ENCODE data around the gene MRPL38.

DNA sequence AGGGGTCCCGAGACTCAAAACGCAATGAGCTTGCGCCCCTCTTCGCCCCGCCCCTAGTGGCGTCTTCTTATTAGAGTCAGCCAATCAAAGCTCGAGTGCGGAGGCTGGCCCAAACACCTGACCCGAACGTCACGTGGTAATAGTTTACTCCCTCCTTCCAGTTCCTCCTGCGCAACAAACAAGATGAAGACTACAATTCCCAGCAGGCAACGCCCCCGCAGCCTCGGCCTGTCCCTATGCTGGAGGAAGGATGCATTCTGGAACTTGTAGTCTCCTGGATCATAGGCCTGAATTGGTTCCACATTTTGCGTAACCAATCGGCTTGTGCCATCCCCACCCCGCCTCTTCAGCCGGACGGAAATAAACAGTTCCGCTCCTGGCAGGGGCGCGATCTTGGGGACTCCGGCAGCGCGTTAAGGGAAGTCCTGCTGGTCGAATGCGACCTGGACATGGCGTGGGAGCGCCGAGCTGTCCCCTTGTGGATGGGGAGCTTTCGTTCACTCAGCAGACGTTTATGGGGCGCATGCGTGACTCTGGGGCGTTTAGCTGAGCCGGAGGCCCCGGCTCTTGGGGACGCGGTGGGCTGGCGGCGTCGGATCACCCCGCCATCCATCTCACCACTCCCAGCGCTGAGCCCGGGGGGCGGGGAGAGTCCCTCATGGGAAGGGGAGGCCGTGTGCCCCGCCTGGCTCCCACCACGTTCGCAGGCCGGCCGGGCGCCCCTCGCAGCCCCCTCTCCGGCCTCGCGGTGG lies 49.2 kb downstream of the MRPL38 start, which contains the start of gene WBP2:
- TF ChIP-seq, protein P1, sequence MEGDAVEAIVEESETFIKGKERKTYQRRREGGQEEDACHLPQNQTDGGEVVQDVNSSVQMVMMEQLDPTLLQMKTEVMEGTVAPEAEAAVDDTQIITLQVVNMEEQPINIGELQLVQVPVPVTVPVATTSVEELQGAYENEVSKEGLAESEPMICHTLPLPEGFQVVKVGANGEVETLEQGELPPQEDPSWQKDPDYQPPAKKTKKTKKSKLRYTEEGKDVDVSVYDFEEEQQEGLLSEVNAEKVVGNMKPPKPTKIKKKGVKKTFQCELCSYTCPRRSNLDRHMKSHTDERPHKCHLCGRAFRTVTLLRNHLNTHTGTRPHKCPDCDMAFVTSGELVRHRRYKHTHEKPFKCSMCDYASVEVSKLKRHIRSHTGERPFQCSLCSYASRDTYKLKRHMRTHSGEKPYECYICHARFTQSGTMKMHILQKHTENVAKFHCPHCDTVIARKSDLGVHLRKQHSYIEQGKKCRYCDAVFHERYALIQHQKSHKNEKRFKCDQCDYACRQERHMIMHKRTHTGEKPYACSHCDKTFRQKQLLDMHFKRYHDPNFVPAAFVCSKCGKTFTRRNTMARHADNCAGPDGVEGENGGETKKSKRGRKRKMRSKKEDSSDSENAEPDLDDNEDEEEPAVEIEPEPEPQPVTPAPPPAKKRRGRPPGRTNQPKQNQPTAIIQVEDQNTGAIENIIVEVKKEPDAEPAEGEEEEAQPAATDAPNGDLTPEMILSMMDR (conservative IDR thresholded peaks at IDR 0.05; ENCODE audit: low read depth, low read length), result no peak; the same call in 1 of the 2 replicates
- TF ChIP-seq EZH2 (IDR thresholded peaks at IDR 0.05; ENCODE audit: low read length, unreplicated experiment), result no peak
- no peak for TF ChIP-seq EZH2phosphoT487 (IDR thresholded peaks at IDR 0.05; ENCODE audit: borderline replicate concordance, low read length)
